Choroid plexus epithelial cell (primary cell): ENCODE results near the gene EDC4.
"Not testable (repeated sequence)": the region's sequence is repeated elsewhere in the genome, so short reads cannot be mapped to it uniquely, and the experiment has no call there.

Experiments
- DNase-seq: peaks from one replicate; pipeline ENCODE4 v3.0.0-alpha.2; 2010; ENCODE audit warnings: low read depth
- H3K4me3 ChIP-seq: 2 replicates; pipeline ENCODE4 v1.5.1; 2011; ENCODE audit warnings: low read depth, mild to moderate bottlenecking, control low read depth, low read length, moderate library complexity
- TF ChIP-seq, protein P1 (sequence below): conservative IDR thresholded peaks from 2 replicates; pipeline ENCODE4 v1.5.1; 2011; ENCODE audit warnings: low read depth, mild to moderate bottlenecking, control low read depth, inconsistent platforms, low read length, moderate library complexity

The EDC4 gene

DNA sequence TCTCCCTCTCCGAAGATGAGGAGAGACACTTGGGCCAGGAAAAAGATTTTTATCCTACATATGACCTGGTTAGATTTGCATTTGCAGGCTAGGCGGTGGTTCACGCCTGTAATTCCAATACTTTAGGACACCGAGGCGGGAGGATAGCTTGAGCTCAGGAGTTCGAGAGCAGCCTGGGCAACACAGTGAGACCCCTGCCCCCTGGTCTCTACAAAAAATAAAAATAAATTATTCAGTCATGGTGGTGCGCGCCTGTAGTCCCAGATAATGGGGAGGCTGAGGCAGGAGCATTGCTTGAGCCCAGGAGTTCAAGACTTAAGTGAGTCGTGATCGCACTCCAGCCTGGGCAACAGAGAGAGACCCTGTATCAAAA, 38.6 kb upstream of the EDC4 start:
- peak overlapping the region; percentile 88 for H3K4me3 ChIP-seq
- TF ChIP-seq, protein P1, sequence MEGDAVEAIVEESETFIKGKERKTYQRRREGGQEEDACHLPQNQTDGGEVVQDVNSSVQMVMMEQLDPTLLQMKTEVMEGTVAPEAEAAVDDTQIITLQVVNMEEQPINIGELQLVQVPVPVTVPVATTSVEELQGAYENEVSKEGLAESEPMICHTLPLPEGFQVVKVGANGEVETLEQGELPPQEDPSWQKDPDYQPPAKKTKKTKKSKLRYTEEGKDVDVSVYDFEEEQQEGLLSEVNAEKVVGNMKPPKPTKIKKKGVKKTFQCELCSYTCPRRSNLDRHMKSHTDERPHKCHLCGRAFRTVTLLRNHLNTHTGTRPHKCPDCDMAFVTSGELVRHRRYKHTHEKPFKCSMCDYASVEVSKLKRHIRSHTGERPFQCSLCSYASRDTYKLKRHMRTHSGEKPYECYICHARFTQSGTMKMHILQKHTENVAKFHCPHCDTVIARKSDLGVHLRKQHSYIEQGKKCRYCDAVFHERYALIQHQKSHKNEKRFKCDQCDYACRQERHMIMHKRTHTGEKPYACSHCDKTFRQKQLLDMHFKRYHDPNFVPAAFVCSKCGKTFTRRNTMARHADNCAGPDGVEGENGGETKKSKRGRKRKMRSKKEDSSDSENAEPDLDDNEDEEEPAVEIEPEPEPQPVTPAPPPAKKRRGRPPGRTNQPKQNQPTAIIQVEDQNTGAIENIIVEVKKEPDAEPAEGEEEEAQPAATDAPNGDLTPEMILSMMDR = no peak
- no peak for DNase-seq

DNA sequence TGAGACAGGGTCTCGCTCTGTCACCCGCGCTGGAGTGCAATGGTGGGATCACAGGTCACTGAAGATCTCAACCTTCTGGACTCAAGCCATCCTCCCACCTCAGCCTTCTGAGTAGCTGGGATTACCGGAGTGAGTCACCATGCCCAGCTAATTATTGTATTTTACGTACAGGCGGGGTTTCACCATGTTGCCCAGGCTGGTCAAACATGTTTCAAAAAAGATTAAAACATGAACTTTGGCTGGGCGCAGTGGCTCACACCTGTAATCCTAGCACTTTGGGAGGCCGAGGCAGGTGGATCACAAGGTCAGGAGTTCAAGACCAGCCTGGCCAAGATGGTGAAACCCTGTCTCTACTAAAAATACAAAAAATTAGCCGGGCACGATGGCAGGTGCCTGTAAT, 35.7 kb upstream of the EDC4 start:
- not testable (repeated sequence) for DNase-seq, H3K4me3 ChIP-seq

- no peak overlapping the region for H3K4me3 ChIP-seq
- DNase-seq = no peak
- TF ChIP-seq, protein P1 = no peak
Measured at GRCh38 chr16:67837811-67838210, 35.0 kb upstream of the EDC4 start.

- peak overlapping the region; percentile 99 for H3K4me3 ChIP-seq
- TF ChIP-seq, protein P1 = no peak
- no peak for DNase-seq
Measured at GRCh38 chr16:67841198-67841815, 31.5 kb upstream of the EDC4 start.

- peak within 1 kb of the TSS; percentile 99 for H3K4me3 ChIP-seq
- DNase-seq = peak; percentile 97
- TF ChIP-seq, protein P1 = peak; percentile 84
Measured at GRCh38 chr16:67841816-67842508, 30.9 kb upstream of the EDC4 start, which contains the start of gene THAP11. Gene THAP11, plus strand, starts transcription at chr16:67842320. Its CDS starts 235 bp downstream, at chr16:67842555.

DNA sequence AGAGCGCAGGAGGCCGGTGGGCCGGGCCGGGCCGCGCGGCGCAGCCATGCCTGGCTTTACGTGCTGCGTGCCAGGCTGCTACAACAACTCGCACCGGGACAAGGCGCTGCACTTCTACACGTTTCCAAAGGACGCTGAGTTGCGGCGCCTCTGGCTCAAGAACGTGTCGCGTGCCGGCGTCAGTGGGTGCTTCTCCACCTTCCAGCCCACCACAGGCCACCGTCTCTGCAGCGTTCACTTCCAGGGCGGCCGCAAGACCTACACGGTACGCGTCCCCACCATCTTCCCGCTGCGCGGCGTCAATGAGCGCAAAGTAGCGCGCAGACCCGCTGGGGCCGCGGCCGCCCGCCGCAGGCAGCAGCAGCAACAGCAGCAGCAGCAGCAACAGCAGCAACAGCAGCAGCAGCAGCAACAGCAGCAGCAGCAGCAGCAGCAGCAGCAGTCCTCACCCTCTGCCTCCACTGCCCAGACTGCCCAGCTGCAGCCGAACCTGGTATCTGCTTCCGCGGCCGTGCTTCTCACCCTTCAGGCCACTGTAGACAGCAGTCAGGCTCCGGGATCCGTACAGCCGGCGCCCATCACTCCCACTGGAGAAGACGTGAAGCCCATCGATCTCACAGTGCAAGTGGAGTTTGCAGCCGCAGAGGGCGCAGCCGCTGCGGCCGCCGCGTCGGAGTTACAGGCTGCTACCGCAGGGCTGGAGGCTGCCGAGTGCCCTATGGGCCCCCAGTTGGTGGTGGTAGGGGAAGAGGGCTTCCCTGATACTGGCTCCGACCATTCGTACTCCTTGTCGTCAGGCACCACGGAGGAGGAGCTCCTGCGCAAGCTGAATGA, 30.1 kb upstream of the EDC4 start:
- peak; percentile 69 for DNase-seq
- peak overlapping the region; percentile 99 for H3K4me3 ChIP-seq
- TF ChIP-seq, protein P1 = peak; percentile 55

DNA sequence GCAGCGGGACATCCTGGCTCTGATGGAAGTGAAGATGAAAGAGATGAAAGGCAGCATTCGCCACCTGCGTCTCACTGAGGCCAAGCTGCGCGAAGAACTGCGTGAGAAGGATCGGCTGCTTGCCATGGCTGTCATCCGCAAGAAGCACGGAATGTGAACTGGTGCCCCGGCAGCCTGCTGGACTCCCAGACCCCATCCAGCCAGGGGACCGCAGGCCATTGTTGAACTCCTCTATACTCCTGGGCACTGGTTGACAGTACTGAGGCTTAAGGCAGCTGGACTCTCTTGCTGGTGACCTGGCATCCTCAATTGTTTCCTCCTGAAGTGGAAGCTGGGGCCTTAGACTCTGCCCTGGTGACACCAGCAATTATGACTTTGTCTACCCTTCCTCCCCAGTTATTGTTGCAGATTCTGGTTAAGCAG, 29.5 kb upstream of the EDC4 start:
- peak overlapping the region; percentile 99 for H3K4me3 ChIP-seq
- DNase-seq = no peak
- TF ChIP-seq, protein P1 = no peak
